HG03354 (cell line): Measurements from ENCODE around the gene ARHGEF17.

Experiments used
- ATAC-seq: cut with Tn5 transposase; IDR thresholded peaks from one replicate; pipeline ENCODE4 v1.9.1; 2021; ENCODE audit warnings: mild to moderate bottlenecking; ENCODE audit not compliant: unreplicated experiment, poor library complexity, severe bottlenecking

ARHGEF17 gene

GRCh38 chr11:73323464-73323863, 15.4 kb downstream of the ARHGEF17 start:
- ATAC-seq, result no peak

- no peak for ATAC-seq
These were observed 16.0 kb downstream of the ARHGEF17 start for GRCh38 chr11:73324116-73324515.

GRCh38 chr11:73324665-73325035, 16.6 kb downstream of the ARHGEF17 start:
- peak; percentile 3 for ATAC-seq

- peak; percentile 66 for ATAC-seq
These were observed 17.2 kb downstream of the ARHGEF17 start for GRCh38 chr11:73325036-73325981.

- no peak for ATAC-seq
These were observed 19.1 kb downstream of the ARHGEF17 start for GRCh38 chr11:73326929-73327811.

- no peak for ATAC-seq
These were observed 19.8 kb downstream of the ARHGEF17 start for GRCh38 chr11:73327812-73328364.

- no peak for ATAC-seq
These were observed 22.6 kb downstream of the ARHGEF17 start for GRCh38 chr11:73330569-73331093.

GRCh38 chr11:73331138-73331916, 23.3 kb downstream of the ARHGEF17 start:
- no peak for ATAC-seq

GRCh38 chr11:73333173-73333572, 25.1 kb downstream of the ARHGEF17 start:
- ATAC-seq, result no peak

GRCh38 chr11:73333640-73334383, 25.7 kb downstream of the ARHGEF17 start:
- no peak for ATAC-seq

GRCh38 chr11:73334384-73335203, 26.5 kb downstream of the ARHGEF17 start:
- ATAC-seq, result no peak

GRCh38 chr11:73335204-73335923, 27.3 kb downstream of the ARHGEF17 start:
- no peak for ATAC-seq

- ATAC-seq, result no peak
These were observed 29.8 kb downstream of the ARHGEF17 start for GRCh38 chr11:73337846-73338245.

- no peak for ATAC-seq
These were observed 30.2 kb downstream of the ARHGEF17 start for GRCh38 chr11:73338279-73338678.

GRCh38 chr11:73340164-73340563, 32.1 kb downstream of the ARHGEF17 start:
- ATAC-seq, result no peak

GRCh38 chr11:73342633-73343032, 34.6 kb downstream of the ARHGEF17 start:
- no peak for ATAC-seq
